COLO668 (cell line): ENCODE measurements around the gene DBH.

Source experiments
- DNase-seq: peaks from one replicate; lab custom pipeline; 2025; ENCODE audit not compliant: unreplicated experiment; lab: John Stamatoyannopoulos, UW

Gene DBH

GRCh38 chr9:133635533-133636531 is at the start of gene DBH:
Gene DBH, plus strand, starts transcription at chr9:133636363. Its CDS starts 9 bp downstream, at chr9:133636372.
- no peak for DNase-seq

- DNase-seq: no peak
These were observed 49.1 kb upstream of the DBH start for GRCh38 chr9:133587051-133587450.

GRCh38 chr9:133587466-133587865 is 48.7 kb upstream of the DBH start:
- no peak for DNase-seq

GRCh38 chr9:133589454-133590227 is 46.5 kb upstream of the DBH start:
- DNase-seq: peak; percentile 12

- DNase-seq: no peak
These were observed 45.8 kb upstream of the DBH start for GRCh38 chr9:133590231-133590855.

GRCh38 chr9:133591116-133591910 is 44.9 kb upstream of the DBH start:
- DNase-seq: peak; percentile 87

- DNase-seq: no peak
These were observed 44.2 kb upstream of the DBH start for GRCh38 chr9:133591985-133592384.

- DNase-seq: peak; percentile 16
These were observed 43.3 kb upstream of the DBH start for GRCh38 chr9:133592731-133593409.

GRCh38 chr9:133593587-133594253 is 42.4 kb upstream of the DBH start:
- DNase-seq: no peak

GRCh38 chr9:133594310-133594709 is 41.9 kb upstream of the DBH start:
- DNase-seq: no peak

GRCh38 chr9:133595910-133596309 is 40.3 kb upstream of the DBH start:
- DNase-seq: no peak

- DNase-seq: peak; percentile 12
These were observed 38.7 kb upstream of the DBH start for GRCh38 chr9:133597316-133597957.

- DNase-seq: no peak
These were observed 37.2 kb upstream of the DBH start for GRCh38 chr9:133598978-133599377.

GRCh38 chr9:133599470-133600173 is 36.5 kb upstream of the DBH start:
- no peak for DNase-seq

- DNase-seq: no peak
These were observed 35.4 kb upstream of the DBH start for GRCh38 chr9:133600739-133601138.

- no peak for DNase-seq
These were observed 34.4 kb upstream of the DBH start for GRCh38 chr9:133601746-133602145.

- peak; percentile 40 for DNase-seq
These were observed 33.9 kb upstream of the DBH start for GRCh38 chr9:133602277-133602676.
